SU-DHL-6 (cell line): Measurements from ENCODE around the gene B9D2.

Experiments used
- CTCF ChIP-seq: fragments of 200-600 bp; sonication (generic); IDR thresholded peaks from one replicate; pipeline ENCODE4 v1.5.1; 2017; ENCODE audit warnings: antibody characterized with exemption, mild to moderate bottlenecking, low read length, moderate library complexity; ENCODE audit not compliant: insufficient read depth, poor library complexity, severe bottlenecking
- EZH2phosphoT487 ChIP-seq: fragments of 200-600 bp; sonication (generic), shearing (Covaris generic); conservative IDR thresholded peaks from 2 replicates; pipeline ENCODE4 v1.6.1; 2018; ENCODE audit warnings: mild to moderate bottlenecking, antibody characterized with exemption, low read length, moderate library complexity, mixed read lengths

- TF ChIP-seq CTCF (no peak), EZH2phosphoT487 (no peak)
Measured at GRCh38 chr19:41403181-41403970, 39.4 kb upstream of the B9D2 start.
